Activated naive CD8-positive, alpha-beta T cell treated with anti-CD3 and anti-CD28 coated beads, Interleukin-2, amount 50 U/mL, for 24 hours (primary cell): ENCODE data around the gene ZNF366.

ENCODE experiments used
- ATAC-seq: fragments of 150-1000 bp; cut with Tn5 transposase; one replicate; pipeline ENCODE4 v1.10.0; 2021
- DNase-seq: peaks from one replicate; pipeline ENCODE4 v3.0.0; 2021
- H3K27ac Mint-ChIP-seq: one replicate; pipeline ENCODE4 v1.8.0; 2021; ENCODE audit warnings: mild to moderate bottlenecking, mixed read lengths
- H3K27me3 Mint-ChIP-seq: one replicate; pipeline ENCODE4 v1.8.0; 2021; ENCODE audit warnings: mixed read lengths
- H3K36me3 Mint-ChIP-seq: one replicate; pipeline ENCODE4 v1.8.0; 2021; ENCODE audit warnings: low read depth, mixed read lengths
- H3K4me1 Mint-ChIP-seq: one replicate; pipeline ENCODE4 v1.8.0; 2021; ENCODE audit warnings: mixed read lengths
- H3K4me3 Mint-ChIP-seq: one replicate; pipeline ENCODE4 v1.8.0; 2021; ENCODE audit warnings: mild to moderate bottlenecking, moderate library complexity, mixed read lengths
- H3K9me3 Mint-ChIP-seq: one replicate; pipeline ENCODE4 v1.8.0; 2021; ENCODE audit warnings: mixed read lengths

Gene ZNF366

DNA sequence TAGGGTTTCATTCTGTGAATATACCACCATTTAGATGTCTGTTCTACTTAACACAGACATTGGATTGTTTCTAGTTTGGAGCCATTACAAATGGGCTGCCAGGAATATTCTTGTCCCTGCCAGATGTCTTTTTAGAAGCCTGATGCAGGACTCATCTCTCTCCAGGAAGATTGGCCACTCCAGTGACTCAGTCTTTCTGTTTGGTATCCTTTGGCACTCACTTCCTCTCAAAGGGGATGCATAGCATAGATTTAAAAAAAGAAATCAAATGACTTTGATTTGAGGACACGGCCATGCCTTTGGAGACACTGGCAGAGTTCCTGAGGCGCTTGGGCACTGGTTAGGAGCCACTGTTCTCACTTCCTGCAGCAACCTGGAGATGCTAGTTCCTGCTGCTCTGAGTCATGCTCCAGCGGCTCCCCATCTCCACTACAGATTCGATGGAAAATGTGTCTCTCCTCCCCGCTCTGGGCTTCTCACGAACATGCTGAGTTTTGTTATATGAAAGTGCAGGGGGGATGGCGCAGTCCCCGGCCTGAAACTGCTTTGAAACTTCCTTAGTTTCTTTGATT lies 3.5 kb upstream of the ZNF366 start:
- ATAC-seq (peak; percentile 57), DNase-seq (peak; percentile 4)
- no peak overlapping the region for H3K27ac Mint-ChIP-seq
- peaks cover 26% of the 10 kb centered on the region for H3K27me3 Mint-ChIP-seq
- H3K9me3 Mint-ChIP-seq, result no peaks in the 10 kb centered on the region
- peaks cover 16% of the 10 kb centered on the region for H3K4me1 Mint-ChIP-seq
- no peak overlapping the region for H3K4me3 Mint-ChIP-seq
- no peaks in the 10 kb centered on the region for H3K36me3 Mint-ChIP-seq

DNA sequence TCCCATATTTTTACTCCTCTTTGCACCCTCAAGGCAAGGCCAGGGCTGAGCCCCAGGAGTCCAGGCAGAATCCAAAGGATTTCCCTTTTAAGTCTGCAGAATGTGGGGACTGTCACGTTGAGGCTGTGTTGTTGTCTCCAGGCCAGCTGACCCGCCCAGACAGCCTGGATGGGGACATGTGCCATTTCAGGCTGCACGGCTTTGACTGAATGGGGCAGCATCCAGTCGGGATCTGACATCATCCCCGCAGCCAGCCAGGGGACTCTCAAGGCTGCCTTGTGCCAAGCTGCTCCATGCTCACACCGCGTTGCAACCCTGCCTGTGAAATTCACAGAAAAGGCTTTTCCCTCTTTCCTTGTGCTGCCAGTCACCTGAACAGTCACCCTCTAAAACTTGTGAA lies 2.2 kb upstream of the ZNF366 start:
- peaks cover 29% of the 10 kb centered on the region for H3K27me3 Mint-ChIP-seq
- DNase-seq (no peak), ATAC-seq (no peak)
- no peak overlapping the region for H3K4me3 Mint-ChIP-seq
- H3K9me3 Mint-ChIP-seq, result no peaks in the 10 kb centered on the region
- peaks cover 16% of the 10 kb centered on the region for H3K4me1 Mint-ChIP-seq
- H3K36me3 Mint-ChIP-seq, result no peaks in the 10 kb centered on the region
- no peak overlapping the region for H3K27ac Mint-ChIP-seq

DNA sequence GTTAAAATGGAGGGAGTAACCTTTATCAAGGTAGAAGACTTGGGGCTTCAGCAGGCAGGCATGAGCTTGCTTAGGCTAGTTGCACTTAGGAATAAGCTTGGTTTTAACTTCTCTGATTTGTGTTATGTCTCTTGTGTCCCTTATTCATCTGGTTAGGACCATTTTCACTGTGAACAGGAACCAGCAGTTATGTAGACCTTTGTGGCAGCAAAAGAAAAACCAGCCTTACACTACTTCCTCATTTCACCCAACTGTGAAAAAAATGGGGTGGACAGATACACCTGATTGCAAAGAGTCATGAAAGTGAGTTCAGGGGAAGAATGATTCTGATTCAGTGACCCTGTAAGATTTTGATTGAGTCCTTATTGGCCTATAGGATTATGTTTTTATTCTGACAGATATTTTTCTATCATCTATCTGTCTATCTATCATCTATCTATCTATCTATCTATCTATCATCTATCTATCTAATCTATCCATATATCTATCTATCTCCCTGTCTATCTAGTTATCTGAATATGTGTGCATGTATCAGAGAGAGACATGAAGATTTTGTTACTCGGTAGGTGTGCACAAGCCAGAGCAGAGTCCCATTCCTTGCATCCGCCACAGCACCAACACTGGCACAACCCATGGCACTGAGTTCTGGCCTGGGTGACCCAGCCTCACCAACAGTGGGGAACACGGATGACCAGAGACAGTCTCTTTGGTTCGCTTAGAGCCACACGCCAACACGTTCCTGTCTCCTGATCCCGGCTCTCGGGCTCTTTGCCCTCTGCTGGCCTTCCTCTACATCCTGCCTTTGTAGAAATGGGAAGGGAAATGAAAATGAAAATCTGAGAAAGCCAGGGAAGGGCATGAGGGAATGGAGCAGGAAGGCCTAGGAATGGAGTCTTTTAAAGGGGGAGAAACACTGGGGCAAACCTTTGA lies 1.3 kb upstream of the ZNF366 start:
- Mint-ChIP-seq H3K4me3 (no peak overlapping the region), H3K27me3 (peaks cover 29% of the 10 kb centered on the region), H3K36me3 (no peaks in the 10 kb centered on the region), H3K9me3 (no peaks in the 10 kb centered on the region), H3K4me1 (peaks cover 16% of the 10 kb centered on the region), H3K27ac (no peak overlapping the region)
- ATAC-seq (no peak), DNase-seq (no peak)

DNA sequence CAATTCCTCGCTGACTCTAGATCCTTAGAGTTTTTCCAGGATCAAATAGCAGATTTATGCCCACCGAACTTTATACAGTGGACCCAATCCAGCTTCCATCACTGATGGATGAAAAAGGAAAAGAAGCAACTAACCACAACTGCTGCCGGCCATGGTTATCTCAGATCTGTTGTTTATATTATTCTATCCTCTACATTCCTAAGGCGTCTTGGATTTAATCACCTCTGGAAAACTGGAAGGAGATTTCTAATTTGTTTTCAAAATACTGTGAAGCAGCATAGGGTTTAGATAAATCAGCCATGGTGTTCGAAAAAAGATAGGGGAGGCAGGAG lies 663 bp upstream of the ZNF366 start:
- H3K27ac Mint-ChIP-seq, result no peak overlapping the region
- H3K4me3 Mint-ChIP-seq, result no peak overlapping the region
- peaks cover 16% of the 10 kb centered on the region for H3K4me1 Mint-ChIP-seq
- H3K9me3 Mint-ChIP-seq, result no peaks in the 10 kb centered on the region
- no peak for DNase-seq
- no peaks in the 10 kb centered on the region for H3K36me3 Mint-ChIP-seq
- no peak for ATAC-seq
- H3K27me3 Mint-ChIP-seq, result peaks cover 30% of the 10 kb centered on the region

DNA sequence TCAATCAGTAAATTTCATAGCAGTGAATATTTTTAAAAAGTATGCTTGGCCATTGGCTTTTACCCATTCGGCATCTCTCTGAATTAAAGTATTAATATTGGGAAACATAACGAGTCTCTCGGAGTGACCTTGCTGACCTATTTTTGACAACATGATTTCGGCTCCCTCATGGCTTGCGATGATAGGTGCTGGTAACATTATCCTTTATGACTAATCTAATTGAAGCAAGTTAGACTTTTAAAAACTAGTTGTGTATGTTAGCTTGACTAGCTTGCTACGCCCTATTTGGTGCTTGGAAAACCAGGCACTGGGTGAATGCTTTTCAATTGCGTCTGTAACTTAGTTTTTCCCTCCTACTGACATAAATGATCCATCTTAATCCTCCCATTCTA lies 1.1 kb downstream of the ZNF366 start:
- peaks cover 24% of the 10 kb centered on the region for H3K27me3 Mint-ChIP-seq
- no peak for DNase-seq
- ATAC-seq, result no peak
- H3K4me1 Mint-ChIP-seq, result peaks cover 7% of the 10 kb centered on the region
- no peaks in the 10 kb centered on the region for H3K36me3 Mint-ChIP-seq
- H3K27ac Mint-ChIP-seq, result no peak overlapping the region
- no peaks in the 10 kb centered on the region for H3K9me3 Mint-ChIP-seq
- H3K4me3 Mint-ChIP-seq, result no peak overlapping the region

DNA sequence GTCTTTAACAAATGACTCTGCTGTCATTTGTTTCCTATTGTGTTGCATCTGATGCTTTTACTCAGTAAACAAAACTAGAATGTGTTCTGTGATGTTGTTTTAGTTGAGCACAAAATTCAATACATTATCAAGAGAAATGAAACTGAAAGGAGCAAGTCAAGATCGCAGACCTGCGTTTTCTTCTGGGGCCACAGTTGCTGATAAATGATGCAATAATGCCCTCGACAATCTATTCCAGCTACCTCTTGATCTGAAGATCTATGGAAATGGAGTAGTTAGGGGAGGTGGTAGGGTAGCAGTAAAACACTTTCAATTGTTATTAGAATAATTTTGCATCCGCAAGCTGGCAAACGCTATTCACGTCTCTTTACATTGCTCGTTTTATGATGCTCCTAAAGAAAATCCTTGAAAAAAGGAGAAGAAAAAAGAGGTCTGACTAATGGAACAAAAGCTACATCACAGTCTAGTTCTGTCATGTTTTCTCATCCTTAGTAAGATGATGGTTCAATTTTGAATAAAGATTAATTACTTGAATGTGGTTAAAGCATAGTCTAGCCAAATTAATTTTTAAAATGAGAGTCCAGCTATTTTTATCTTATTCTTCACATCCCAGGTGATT lies 1.6 kb downstream of the ZNF366 start:
- DNase-seq (no peak), ATAC-seq (no peak)
- no peak overlapping the region for H3K4me3 Mint-ChIP-seq
- H3K27me3 Mint-ChIP-seq, result peaks cover 24% of the 10 kb centered on the region
- H3K27ac Mint-ChIP-seq, result no peak overlapping the region
- no peaks in the 10 kb centered on the region for H3K36me3 Mint-ChIP-seq
- peaks cover 3% of the 10 kb centered on the region for H3K4me1 Mint-ChIP-seq
- H3K9me3 Mint-ChIP-seq, result no peaks in the 10 kb centered on the region

DNA sequence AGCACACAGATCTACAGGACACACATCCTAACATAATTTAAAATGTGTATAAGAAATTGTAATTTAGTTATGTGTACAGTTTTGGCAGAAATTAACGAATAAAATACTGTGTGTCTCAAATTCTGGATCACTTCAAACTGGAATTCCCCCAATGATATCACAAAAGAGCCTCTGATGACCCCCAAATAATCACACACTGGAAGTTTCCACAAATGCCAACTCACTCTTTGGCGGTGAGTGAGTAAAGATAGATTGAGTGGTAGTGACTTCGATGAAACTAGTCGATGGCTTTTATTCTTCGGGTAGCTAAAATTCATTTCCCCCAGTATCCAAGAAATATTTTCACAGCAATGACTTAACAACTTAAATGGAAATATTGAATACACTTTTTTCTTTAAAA lies 2.2 kb downstream of the ZNF366 start:
- Mint-ChIP-seq H3K27ac (no peak overlapping the region), H3K27me3 (peaks cover 22% of the 10 kb centered on the region), H3K4me1 (no peaks in the 10 kb centered on the region), H3K9me3 (no peaks in the 10 kb centered on the region), H3K36me3 (no peaks in the 10 kb centered on the region), H3K4me3 (no peak overlapping the region)
- ATAC-seq, result no peak
- no peak for DNase-seq

DNA sequence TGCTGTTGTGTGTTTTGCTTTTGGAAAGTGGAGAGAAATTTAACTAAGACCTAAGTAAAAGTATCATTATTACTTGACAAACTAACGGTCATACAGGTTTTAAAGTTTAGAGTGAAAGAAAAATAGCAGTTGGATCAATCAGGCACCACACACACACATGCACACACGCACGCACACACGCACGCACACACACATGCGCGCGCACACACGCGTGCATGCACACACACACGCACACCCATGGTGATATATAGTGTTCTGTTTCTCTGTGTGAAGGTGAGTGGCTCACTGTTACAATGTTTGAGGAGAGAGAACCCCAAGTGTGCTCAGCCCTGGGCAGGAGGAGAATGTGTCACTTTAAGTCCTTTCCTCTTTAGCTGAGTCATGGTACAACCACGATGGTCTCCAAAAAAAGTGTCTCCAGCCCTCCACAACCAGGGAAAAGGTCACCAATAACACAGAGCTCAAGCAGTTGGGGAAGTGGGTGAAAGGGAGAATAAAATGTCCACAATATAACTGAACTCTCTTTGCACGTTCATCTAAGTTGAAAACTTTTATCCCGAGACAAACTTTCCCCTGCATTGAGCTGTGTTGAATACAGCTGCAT lies 3.2 kb downstream of the ZNF366 start:
- ATAC-seq (no peak), DNase-seq (no peak)
- Mint-ChIP-seq H3K36me3 (no peaks in the 10 kb centered on the region), H3K9me3 (no peaks in the 10 kb centered on the region), H3K27ac (no peak overlapping the region), H3K4me3 (no peak overlapping the region), H3K27me3 (peaks cover 19% of the 10 kb centered on the region), H3K4me1 (no peaks in the 10 kb centered on the region)

DNA sequence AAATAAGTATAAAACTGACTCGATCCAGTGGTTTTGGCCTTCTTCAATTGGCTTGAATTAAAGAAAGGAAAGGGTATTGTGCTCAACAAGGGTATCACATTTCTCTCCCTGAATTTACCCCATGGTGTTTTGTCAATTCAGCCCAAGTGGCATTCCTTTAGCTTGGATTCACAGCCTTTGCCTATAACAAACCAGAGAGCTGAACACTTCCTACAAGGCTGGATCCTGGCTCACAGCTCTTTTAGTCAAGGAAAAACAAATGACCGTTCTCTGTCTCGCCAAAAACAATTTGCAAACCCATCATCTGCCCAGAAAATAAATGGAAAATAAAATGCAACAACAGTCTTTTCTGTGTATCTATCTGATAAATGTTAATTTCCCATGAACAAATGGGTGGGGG lies 5.7 kb downstream of the ZNF366 start:
- Mint-ChIP-seq H3K27ac (no peak overlapping the region), H3K36me3 (no peaks in the 10 kb centered on the region), H3K4me3 (no peak overlapping the region), H3K27me3 (peaks cover 19% of the 10 kb centered on the region), H3K4me1 (no peaks in the 10 kb centered on the region), H3K9me3 (no peaks in the 10 kb centered on the region)
- no peak for ATAC-seq
- no peak for DNase-seq

DNA sequence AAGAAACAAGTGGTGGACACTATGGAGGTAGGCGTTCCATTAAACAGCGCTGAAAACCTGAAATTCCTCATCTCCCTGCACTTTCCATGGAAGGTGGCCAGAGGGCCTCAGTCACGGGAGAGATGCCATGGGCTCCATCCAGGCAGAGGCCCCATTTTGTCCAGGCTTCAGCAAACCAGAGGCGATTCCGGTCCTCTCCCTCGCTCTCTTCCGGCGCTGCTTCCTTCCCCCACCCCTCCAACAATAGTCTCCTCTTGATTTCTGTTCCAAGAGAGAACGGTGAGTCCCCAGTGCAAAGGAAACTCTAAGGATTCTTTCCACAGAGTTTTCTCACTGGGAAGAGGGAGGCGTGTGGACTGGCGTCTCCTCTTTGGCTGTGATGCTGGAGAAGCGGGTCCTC lies 7.5 kb downstream of the ZNF366 start:
- Mint-ChIP-seq H3K9me3 (no peaks in the 10 kb centered on the region), H3K4me3 (no peak overlapping the region), H3K4me1 (no peaks in the 10 kb centered on the region), H3K36me3 (no peaks in the 10 kb centered on the region), H3K27me3 (peaks cover 19% of the 10 kb centered on the region), H3K27ac (no peak overlapping the region)
- no peak for DNase-seq
- no peak for ATAC-seq

DNA sequence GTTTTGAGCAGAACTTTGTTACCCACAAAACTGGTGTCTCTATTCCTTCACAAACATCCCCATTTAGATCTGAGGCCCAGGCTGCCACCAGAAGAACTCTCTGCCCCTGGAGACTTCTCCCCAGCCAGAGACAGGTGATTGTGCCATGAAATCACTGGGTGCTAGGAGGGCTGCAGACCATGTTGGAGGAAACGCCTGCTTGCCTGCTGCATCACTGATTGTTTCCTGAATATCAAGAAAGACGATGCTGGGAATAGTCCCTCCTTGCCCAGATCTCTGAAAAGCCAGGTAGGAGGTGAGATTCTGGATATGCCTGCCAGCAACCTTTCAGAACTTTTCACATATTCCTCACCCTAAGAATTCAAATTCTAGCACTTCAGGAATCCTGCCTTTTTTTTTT lies 8.1 kb downstream of the ZNF366 start:
- Mint-ChIP-seq H3K9me3 (no peaks in the 10 kb centered on the region), H3K27me3 (peaks cover 19% of the 10 kb centered on the region), H3K27ac (no peak overlapping the region), H3K4me3 (no peak overlapping the region), H3K4me1 (no peaks in the 10 kb centered on the region), H3K36me3 (no peaks in the 10 kb centered on the region)
- no peak for DNase-seq
- ATAC-seq, result no peak

DNA sequence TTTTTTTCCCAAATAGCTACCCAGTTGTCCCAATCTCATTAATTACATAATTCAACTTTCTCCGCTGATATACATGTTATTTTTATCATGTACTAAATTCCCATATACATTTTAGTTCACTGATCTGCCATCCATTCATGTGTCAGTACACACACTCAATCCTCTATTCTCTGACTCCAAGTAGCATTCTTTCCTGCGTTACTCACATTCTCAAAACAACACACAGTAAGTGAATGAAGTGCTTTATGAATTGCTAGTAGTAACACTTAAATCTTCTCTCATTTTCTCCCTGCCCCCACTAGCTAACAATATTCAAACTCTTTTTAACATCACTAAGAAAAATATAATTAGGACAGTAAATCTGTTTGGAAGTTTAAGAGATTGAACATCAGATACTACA lies 8.9 kb downstream of the ZNF366 start:
- no peak for DNase-seq
- no peaks in the 10 kb centered on the region for H3K4me1 Mint-ChIP-seq

DNA sequence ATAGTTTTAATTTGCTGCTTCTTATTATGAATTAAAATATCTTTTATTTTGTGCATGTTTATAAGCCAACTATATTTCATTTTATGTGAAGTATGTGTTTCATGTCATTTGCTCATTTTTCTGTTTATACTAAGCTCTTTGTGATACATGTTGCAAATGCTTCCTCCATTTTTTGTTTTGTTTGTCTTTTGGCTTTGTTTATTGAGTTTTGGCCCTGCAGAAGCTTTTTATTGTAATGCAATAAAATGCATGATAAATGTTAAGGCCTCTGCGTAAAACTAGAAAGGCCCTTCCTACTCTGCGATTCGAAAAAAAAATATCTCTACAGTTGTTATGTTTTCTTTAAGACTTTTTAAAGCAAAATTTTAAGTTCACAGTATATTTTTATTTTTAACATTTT lies 9.4 kb downstream of the ZNF366 start:
- Mint-ChIP-seq H3K27ac (no peak overlapping the region), H3K4me1 (no peaks in the 10 kb centered on the region), H3K36me3 (no peaks in the 10 kb centered on the region), H3K27me3 (peaks cover 16% of the 10 kb centered on the region), H3K9me3 (no peaks in the 10 kb centered on the region), H3K4me3 (no peak overlapping the region)
- ATAC-seq, result no peak
- no peak for DNase-seq

More for the DNA sequence above, 8.9 kb downstream of the ZNF366 start:
- H3K27ac Mint-ChIP-seq, result no peak overlapping the region
- no peaks in the 10 kb centered on the region for H3K9me3 Mint-ChIP-seq
- H3K27me3 Mint-ChIP-seq, result peaks cover 18% of the 10 kb centered on the region
- no peak overlapping the region for H3K4me3 Mint-ChIP-seq
- H3K36me3 Mint-ChIP-seq, result no peaks in the 10 kb centered on the region
- no peak for ATAC-seq

DNA sequence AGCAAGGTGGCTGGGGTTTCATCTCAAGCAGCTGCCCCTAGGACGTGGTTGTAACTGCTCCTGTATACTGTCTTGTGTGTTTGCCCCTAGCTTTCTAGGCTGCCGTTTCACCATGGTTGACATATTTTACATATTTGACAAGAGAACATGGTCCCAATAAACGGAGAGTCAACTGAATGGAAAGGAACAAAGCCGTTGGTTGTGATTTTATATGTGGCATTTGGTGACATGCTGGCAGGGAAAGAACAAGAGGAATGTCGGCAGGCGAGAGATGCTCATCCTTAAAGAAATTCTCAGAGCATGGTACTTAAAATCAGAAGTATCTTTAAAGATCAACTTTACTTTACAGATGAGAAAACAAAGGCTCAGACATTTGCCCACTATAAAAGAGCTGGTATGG lies 11.8 kb downstream of the ZNF366 start:
- DNase-seq (no peak), ATAC-seq (no peak)
- no peaks in the 10 kb centered on the region for H3K4me1 Mint-ChIP-seq
- H3K9me3 Mint-ChIP-seq, result no peaks in the 10 kb centered on the region
- H3K27ac Mint-ChIP-seq, result no peak overlapping the region
- H3K27me3 Mint-ChIP-seq, result peaks cover 17% of the 10 kb centered on the region
- H3K36me3 Mint-ChIP-seq, result no peaks in the 10 kb centered on the region
- no peak overlapping the region for H3K4me3 Mint-ChIP-seq

DNA sequence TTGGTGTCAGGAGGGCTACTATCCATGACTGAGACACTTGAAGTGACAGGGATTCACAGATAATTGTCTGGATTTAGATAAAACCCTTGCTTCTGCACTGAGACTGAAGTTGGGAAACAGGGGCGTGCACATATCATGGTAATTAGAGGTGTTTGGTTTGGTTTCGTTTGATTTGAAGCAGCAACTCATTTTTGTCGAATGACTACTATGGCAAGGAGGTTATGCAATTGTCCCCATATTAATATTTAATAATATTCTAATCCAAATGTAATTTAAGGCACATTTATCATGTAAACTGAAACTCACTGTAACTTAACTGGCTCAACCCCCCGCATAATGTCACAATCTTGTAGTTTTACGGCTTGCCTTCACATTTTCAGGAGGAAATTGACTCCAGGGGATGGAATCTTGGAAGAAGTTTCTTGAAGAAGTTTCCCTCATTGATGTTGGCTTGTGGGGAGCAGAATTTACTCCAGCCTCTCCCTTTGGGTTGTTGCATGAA lies 12.5 kb downstream of the ZNF366 start:
- Mint-ChIP-seq H3K36me3 (no peaks in the 10 kb centered on the region), H3K4me1 (no peaks in the 10 kb centered on the region), H3K27ac (no peak overlapping the region), H3K9me3 (no peaks in the 10 kb centered on the region), H3K27me3 (peaks cover 17% of the 10 kb centered on the region), H3K4me3 (no peak overlapping the region)
- no peak for DNase-seq
- ATAC-seq, result no peak
